ENCODE data around the gene ZNF616. TPM values are rescaled to one million over a fixed set of nuclear protein-coding genes. Genes with fewer than 3 reads are reported as not detected.

The ZNF616 gene
- total RNA-seq, 1 donor from 2014 or later = 13.1 TPM

GRCh38 chr19:52094526-52095130 lies 45.1 kb downstream of the ZNF616 start:
- Histone ChIP-seq H3K9me3 (ENCODE audit: insufficient read depth, low read depth, low read length) (peaks cover 16% of the 10 kb centered on the region), H3K9ac (ENCODE audit: low read length) (peak overlapping the region; percentile 93), H3K79me2 (ENCODE audit: insufficient read depth, low read length) (peaks cover 58% of the 10 kb centered on the region), H3K4me1 (ENCODE audit: insufficient read depth, low read length) (no peaks in the 10 kb centered on the region), H3K36me3 (ENCODE audit: insufficient read depth, low read length) (peaks cover 13% of the 10 kb centered on the region), H4K20me1 (ENCODE audit: insufficient read depth, low read length) (peaks cover 35% of the 10 kb centered on the region), H3K27me3 (ENCODE audit: insufficient read depth, low read length) (no peaks in the 10 kb centered on the region), H3K27ac (ENCODE audit: low read depth, low read length) (peak overlapping the region; percentile 78), H3K4me2 (ENCODE audit: low read length) (peak overlapping the region; percentile 91), H2AFZ (ENCODE audit: low read depth, low read length) (peak overlapping the region; percentile 78), H3K4me3 (ENCODE audit: insufficient read depth, low read depth, low read length) (peak overlapping the region; percentile 99)
- no peak for DNase-seq (ENCODE audit: low read depth)
- peaks cover 13% of the 10 kb centered on the region for H3K4me1 Mint-ChIP-seq (ENCODE audit: low read depth, unreplicated experiment)
- no peak for FAIRE-seq
- H3K9me3 Mint-ChIP-seq (ENCODE audit: unreplicated experiment) = peaks cover 39% of the 10 kb centered on the region
- H3K27ac Mint-ChIP-seq (ENCODE audit: unreplicated experiment) = peak overlapping the region; percentile 98
- TF ChIP-seq CTCF (IDR thresholded peaks at IDR 0.05; ENCODE audit: insufficient read depth, low read depth, low read length) = no peak
- no peak for TF ChIP-seq EZH2 (IDR thresholded peaks at IDR 0.05; ENCODE audit: insufficient read depth, low read length)
- peak overlapping the region; percentile 94 for H3K4me3 Mint-ChIP-seq (ENCODE audit: unreplicated experiment)
- no peaks in the 10 kb centered on the region for H3K27me3 Mint-ChIP-seq (ENCODE audit: low read depth, unreplicated experiment)
- peaks cover 37% of the 10 kb centered on the region for H3K36me3 Mint-ChIP-seq (ENCODE audit: low read depth, unreplicated experiment)

GRCh38 chr19:52086481-52086880 lies 53.3 kb downstream of the ZNF616 start:
- Histone ChIP-seq H3K4me3 (ENCODE audit: insufficient read depth, low read depth, low read length) (no peak overlapping the region), H3K9ac (ENCODE audit: low read length) (no peak overlapping the region), H3K79me2 (ENCODE audit: insufficient read depth, low read length) (peaks cover 65% of the 10 kb centered on the region), H3K9me3 (ENCODE audit: insufficient read depth, low read depth, low read length) (peaks cover 20% of the 10 kb centered on the region), H3K27me3 (ENCODE audit: insufficient read depth, low read length) (no peaks in the 10 kb centered on the region), H3K27ac (ENCODE audit: low read depth, low read length) (no peak overlapping the region), H4K20me1 (ENCODE audit: insufficient read depth, low read length) (peaks cover 25% of the 10 kb centered on the region), H3K4me2 (ENCODE audit: low read length) (no peak overlapping the region), H2AFZ (ENCODE audit: low read depth, low read length) (no peak overlapping the region), H3K36me3 (ENCODE audit: insufficient read depth, low read length) (peaks cover 56% of the 10 kb centered on the region), H3K4me1 (ENCODE audit: insufficient read depth, low read length) (no peaks in the 10 kb centered on the region)
- peaks cover 36% of the 10 kb centered on the region for H3K9me3 Mint-ChIP-seq (ENCODE audit: unreplicated experiment)
- H3K27me3 Mint-ChIP-seq (ENCODE audit: low read depth, unreplicated experiment) = no peaks in the 10 kb centered on the region
- H3K4me3 Mint-ChIP-seq (ENCODE audit: unreplicated experiment) = no peak overlapping the region
- TF ChIP-seq CTCF (IDR thresholded peaks at IDR 0.05; ENCODE audit: insufficient read depth, low read depth, low read length) (no peak), EZH2 (IDR thresholded peaks at IDR 0.05; ENCODE audit: insufficient read depth, low read length) (no peak)
- FAIRE-seq = no peak
- peaks cover 10% of the 10 kb centered on the region for H3K4me1 Mint-ChIP-seq (ENCODE audit: low read depth, unreplicated experiment)
- no peak for DNase-seq (ENCODE audit: low read depth)
- no peak overlapping the region for H3K27ac Mint-ChIP-seq (ENCODE audit: unreplicated experiment)
- H3K36me3 Mint-ChIP-seq (ENCODE audit: low read depth, unreplicated experiment) = peaks cover 90% of the 10 kb centered on the region

GRCh38 chr19:52070496-52070895 lies 69.2 kb downstream of the ZNF616 start:
- FAIRE-seq = no peak
- H3K36me3 Mint-ChIP-seq (ENCODE audit: low read depth, unreplicated experiment) = peaks cover 89% of the 10 kb centered on the region
- peaks cover 53% of the 10 kb centered on the region for H3K9me3 ChIP-seq (ENCODE audit: insufficient read depth, low read depth, low read length)

More at GRCh38 chr19:52070496-52070895, 69.2 kb downstream of the ZNF616 start:
- H3K27ac ChIP-seq (ENCODE audit: low read depth, low read length) = peak overlapping the region; percentile 43
- H3K9ac ChIP-seq (ENCODE audit: low read length) = no peak overlapping the region
- peaks cover 29% of the 10 kb centered on the region for H3K79me2 ChIP-seq (ENCODE audit: insufficient read depth, low read length)
- no peak overlapping the region for H2AFZ ChIP-seq (ENCODE audit: low read depth, low read length)
- H3K9me3 Mint-ChIP-seq (ENCODE audit: unreplicated experiment) = peaks cover 79% of the 10 kb centered on the region
- no peak overlapping the region for H3K4me2 ChIP-seq (ENCODE audit: low read length)
- no peaks in the 10 kb centered on the region for H3K4me1 ChIP-seq (ENCODE audit: insufficient read depth, low read length)
- DNase-seq (ENCODE audit: low read depth) = peak; percentile 79
- no peaks in the 10 kb centered on the region for H3K27me3 ChIP-seq (ENCODE audit: insufficient read depth, low read length)
- peaks cover 13% of the 10 kb centered on the region for H4K20me1 ChIP-seq (ENCODE audit: insufficient read depth, low read length)
- no peak overlapping the region for H3K4me3 ChIP-seq (ENCODE audit: insufficient read depth, low read depth, low read length)
- H3K27me3 Mint-ChIP-seq (ENCODE audit: low read depth, unreplicated experiment) = no peaks in the 10 kb centered on the region
- H3K4me1 Mint-ChIP-seq (ENCODE audit: low read depth, unreplicated experiment) = no peaks in the 10 kb centered on the region
- H3K4me3 Mint-ChIP-seq (ENCODE audit: unreplicated experiment) = peak overlapping the region; percentile 51
- no peak for TF ChIP-seq EZH2 (IDR thresholded peaks at IDR 0.05; ENCODE audit: insufficient read depth, low read length)
- TF ChIP-seq CTCF (IDR thresholded peaks at IDR 0.05; ENCODE audit: insufficient read depth, low read depth, low read length) = no peak
- peak overlapping the region; percentile 74 for H3K27ac Mint-ChIP-seq (ENCODE audit: unreplicated experiment)
- peaks cover 46% of the 10 kb centered on the region for H3K36me3 ChIP-seq (ENCODE audit: insufficient read depth, low read length)

Measured in astrocyte (in vitro differentiated cells and primary cell).